Measurements from ENCODE around the gene ATPAF1.
"Not testable (repeated sequence)": the region's sequence is repeated elsewhere in the genome, so short reads cannot be mapped to it uniquely, and the experiment has no call there.

Gene ATPAF1, protein sequence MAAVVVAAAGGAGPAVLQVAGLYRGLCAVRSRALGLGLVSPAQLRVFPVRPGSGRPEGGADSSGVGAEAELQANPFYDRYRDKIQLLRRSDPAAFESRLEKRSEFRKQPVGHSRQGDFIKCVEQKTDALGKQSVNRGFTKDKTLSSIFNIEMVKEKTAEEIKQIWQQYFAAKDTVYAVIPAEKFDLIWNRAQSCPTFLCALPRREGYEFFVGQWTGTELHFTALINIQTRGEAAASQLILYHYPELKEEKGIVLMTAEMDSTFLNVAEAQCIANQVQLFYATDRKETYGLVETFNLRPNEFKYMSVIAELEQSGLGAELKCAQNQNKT

GRCh38 chr1:46667782-46668760, at the start of gene ATPAF1:
ATPAF1 (minus strand) TSS chr1:46668364; CDS start chr1:46668322, 42 bp downstream.
- DNase-seq, result no peak

DNA sequence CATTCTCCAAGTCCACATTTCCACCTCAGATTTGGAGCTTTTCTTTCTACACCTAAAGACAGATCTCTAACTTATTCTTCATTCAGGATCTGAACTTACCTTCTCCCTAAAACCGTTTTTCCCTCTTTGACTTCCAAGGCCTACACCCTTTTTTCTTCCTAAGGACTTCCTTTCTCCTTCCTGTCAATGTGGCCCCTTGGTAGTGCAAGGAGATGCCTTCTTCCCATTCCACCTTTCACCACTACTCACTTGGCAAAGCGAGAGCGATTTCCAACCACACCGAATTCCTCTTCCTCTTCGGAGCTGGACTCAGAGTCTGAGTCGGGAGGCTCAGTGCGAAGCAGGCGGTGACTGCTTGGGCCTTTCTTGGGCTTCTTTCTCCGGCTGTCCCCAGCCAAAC, 49.5 kb upstream of the ATPAF1 start:
- DNase-seq, result no peak

- DNase-seq, result no peak
These were observed 46.8 kb upstream of the ATPAF1 start for GRCh38 chr1:46714976-46715375.

DNA sequence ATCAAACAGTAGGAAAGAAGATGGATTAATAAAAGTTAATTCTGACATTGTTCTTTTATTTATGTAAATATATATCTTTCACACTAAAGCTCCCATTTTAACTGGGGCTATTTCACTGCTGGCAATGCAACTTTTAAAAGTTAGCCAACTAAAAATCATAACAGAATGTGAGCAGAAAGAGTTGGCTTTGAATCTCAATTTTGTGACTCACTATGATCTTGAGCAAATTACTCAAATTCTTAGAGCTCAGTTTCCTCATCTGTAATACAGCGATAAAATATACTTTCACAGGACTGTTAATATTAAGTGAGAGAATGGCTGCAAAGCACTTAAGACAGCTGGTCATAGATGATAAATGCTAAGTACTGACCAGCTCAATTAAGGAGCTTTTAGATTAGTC, 40.0 kb upstream of the ATPAF1 start:
- no peak for DNase-seq

GRCh38 chr1:46705408-46705807, 37.2 kb upstream of the ATPAF1 start:
- no peak for DNase-seq

DNA sequence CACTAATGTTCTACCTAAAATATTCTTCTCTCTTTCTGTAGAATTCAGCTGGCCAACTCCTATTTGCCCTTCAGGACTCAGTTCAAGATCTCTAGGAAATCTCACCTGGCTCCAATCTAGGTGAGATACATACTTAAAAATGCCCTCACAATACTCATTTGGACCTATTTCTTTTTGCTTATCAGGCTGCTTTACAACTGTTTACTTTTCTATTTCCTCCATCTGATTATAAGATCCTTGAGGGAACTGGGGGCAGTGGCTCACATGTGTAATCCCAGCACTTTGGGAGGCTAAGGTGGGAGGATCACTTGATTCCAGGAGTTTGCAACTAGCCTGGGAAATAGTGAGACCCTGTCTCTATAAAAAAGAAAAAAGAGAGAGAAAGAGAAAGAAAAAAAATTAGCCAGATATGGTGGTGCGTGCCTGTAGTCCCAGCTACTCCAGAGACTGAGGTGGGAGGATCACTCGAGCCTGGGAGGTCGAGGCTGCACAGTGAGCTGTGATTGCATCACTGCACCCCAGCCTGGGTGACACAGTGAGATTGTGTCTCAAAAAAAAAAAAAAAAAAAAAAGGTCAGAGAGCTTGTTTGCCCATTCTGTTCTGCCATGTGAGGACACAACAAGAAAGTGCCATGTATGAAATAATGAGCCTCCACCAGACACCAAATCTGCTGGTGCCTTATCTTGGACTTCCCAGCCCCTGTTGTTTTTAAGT, 35.9 kb upstream of the ATPAF1 start:
- DNase-seq, result no peak

GRCh38 chr1:46699666-46700065, 31.5 kb upstream of the ATPAF1 start:
- DNase-seq, result no peak

DNA sequence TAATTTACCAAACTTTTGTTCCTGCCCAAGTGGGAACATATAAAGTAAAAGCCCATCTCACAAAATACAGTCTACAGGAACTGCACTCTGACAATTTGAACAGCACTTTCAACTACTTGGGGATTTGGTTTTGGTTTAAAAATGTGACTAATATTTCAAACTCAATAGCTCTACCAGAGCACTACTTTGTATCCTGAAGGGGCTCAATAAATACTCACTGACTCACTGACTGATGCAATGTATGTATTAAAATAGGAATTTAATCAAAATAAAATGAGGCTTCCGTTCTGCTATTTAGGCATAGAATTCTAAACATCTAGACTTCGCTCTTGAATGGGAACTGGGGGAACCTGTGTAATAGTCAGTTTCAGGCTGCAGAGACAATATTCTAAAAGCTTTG, 28.9 kb upstream of the ATPAF1 start:
- DNase-seq, result no peak

DNA sequence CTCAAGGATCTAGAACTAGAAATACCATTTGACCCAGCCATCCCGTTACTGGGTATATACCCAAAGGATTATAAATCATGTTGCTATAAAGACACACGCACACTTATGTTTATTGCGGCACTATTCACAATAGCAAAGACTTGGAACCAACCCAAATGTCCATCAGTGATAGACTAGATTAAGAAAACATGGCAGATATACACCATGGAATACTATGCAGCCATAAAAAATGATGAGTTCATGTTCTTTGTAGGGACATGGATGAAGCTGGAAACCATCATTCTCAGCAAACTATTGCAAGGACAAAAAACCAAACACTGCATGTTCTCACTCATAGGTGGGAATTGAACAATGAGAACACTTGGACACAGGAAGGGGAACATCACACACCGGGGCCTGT, 26.5 kb upstream of the ATPAF1 start:
- not testable (repeated sequence) for DNase-seq

GRCh38 chr1:46692811-46693770, 24.9 kb upstream of the ATPAF1 start:
- no peak for DNase-seq

DNA sequence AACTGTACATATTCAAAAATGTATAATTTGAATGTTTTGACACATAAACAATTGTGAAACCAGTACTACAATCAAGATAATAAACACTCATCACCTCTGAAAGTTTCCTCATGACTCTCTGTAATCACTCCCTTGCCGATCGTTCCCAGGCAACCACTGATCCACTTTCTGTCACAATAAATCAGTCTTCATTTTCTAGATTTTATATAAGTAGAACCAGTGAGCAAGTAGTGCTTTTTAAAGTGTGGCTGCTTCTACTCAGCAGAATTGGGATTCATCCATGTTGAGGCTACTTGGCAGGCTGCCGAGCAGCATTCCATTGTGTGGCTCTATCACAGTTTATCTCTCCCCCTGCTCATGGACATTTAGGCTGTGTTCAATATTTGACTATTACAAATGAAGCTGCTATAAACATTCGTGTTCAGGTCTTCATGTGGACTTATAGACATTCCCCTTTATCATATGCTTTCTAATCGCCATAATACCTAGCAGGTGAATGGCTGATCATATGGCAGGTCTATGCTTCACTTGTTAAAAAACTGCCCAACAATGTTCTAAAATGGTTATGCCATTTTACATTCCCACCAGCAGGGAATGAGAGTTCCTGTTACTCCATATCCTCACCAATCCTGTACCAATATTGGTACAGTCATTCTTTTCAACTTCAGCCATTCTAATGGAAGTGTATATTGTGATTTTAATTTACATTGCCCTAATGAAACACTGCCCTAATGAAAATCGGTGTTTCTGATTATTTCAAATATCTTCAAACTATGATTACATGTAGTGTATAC, 24.0 kb upstream of the ATPAF1 start:
- no peak for DNase-seq

DNA sequence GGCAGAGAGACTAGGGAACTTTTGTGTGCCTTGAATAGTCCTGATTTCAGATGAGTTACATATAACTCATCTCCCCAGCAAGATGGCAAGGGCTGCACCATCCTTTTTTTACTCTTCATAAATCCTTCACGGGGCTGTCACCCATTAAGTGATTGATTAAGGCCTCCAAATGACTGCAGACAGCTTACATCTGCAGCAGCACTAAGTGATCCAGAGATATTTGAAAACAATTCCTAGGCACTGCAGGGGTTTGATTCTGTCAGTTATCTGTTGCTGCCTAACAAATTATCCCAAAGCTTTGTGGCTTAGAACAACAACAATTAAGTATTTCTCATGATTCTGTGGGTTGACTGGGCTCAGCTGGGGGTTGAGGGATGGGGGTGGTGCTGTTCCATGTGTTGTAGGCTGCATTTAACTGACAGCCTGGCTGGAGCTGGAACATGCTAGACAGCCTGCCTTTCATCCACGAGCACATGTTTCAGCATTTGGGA, 22.8 kb upstream of the ATPAF1 start:
- DNase-seq, result no peak

GRCh38 chr1:46689897-46690296, 21.7 kb upstream of the ATPAF1 start:
- no peak for DNase-seq

DNA sequence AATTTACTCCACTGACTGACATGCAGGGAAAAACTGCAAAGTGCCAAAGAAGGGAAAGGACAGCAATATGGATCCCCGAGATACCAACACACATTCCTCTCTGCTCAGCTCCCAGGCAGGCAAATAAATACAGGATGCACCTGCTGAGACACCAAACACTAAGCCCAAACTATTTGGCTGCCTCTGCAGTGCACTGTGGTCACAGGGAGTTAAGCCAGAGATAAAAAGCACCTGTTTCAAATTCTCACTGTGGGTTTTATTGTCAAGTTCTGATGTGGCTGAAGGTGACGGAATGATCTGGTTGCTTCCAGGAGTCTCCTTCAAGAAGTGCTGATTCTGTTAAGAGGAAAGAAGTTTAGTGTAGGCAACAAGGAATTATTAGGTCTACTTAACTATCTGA, 21.2 kb upstream of the ATPAF1 start:
- DNase-seq, result no peak

- DNase-seq, result no peak
These were observed 19.9 kb upstream of the ATPAF1 start for GRCh38 chr1:46687921-46688509.

DNA sequence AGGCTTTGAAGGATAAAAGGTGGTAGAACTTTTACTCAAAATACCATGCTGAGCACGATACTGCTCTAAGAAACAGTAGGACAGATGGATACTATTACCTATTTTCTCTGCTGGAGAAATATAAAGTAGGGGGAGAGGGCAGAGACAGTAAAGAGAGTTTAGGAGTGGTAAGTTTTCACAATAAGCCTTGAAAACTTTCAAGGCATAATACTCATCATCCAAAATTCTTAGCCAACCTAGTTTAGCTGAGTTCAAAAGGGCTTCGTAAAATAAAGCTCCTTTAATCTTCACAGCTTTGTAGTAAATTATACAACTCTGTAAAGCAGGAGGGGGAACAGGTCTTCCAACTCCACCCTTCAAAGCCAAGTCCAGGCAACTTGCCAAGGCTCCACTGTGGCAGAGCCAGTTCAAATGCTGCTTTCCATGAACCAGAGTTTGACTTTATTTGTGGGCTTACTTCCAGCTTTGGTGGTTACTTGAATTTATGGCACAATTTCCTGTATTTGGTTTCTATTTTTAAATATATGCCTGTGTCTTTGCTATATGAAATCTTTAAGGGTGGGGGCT, 19.0 kb upstream of the ATPAF1 start:
- DNase-seq, result no peak

GRCh38 chr1:46686255-46686654, 18.1 kb upstream of the ATPAF1 start:
- DNase-seq, result no peak

DNA sequence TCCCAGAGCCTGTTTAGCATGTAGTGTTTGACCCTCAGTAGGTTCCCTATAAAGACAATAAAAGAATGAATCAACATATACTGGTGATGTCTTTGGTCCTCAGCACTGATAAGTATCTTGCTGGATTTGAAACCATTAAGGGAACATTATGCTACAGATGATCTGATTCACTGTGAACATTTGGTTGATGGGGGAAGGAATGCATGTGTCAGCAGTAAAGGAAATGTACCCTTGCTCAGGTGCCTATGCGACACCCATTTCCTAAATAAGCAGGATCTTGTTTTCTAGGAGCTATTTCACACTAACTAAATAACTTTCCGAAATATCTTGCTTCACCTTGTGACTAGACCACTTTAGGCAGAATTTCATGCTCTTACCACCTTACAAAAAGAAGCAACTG, 16.5 kb upstream of the ATPAF1 start:
- DNase-seq, result no peak

DNA sequence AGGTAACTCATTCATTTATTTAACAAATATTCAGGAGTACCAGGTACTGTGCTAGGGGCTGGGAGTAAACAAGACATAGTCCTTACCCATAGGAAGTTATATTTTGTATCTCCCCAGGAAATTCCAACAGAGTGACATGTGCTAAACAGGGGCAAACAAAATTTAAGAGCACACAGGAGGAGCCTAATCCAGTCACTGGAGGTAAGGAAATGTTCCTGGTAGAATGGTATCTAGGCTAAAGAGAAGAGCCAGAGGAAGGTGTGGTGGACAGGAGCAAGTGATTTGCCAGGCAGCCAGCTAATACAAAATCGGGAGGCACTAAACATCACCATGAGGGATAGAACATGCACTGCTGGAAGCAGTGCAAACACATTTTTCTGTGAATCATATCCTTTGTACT, 13.9 kb upstream of the ATPAF1 start:
- DNase-seq, result no peak

DNA sequence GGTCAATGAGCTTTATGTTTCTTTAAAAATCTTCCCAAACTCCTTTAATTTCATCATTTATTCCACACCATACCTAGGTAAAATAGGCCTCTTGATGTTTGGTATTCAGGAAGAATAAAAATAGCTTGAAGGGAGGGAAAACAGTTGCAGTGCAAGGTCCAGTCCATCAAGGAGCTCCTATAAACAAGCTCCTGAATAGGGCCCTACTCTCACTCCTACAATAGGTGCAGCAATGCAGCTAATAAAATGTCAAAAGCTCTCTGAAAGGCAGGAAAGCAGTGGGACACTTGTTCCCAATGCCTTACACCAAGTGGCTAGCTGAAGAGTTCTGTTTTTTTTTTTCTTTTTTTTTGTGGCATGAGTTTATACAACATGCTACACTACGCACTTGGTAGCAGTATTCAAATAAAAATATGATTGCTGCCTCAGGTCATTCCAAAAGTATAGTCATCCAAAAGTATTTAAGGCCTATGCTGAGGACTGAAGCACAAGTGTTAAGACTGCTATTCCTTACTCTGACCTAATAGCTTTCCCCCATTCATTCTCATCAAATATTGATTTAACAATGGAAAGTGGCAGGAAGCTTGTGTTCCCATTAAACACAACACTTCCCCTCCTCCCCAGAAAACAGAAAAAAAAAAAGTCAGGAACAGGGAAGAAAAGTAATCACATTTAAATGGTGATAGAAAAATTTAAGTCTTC, 13.3 kb upstream of the ATPAF1 start:
- DNase-seq, result no peak

Data from KG1 (cell line).